HepG2 (cell line): Measurements from ENCODE around the gene NCKAP1. TPM values are rescaled to one million over a fixed set of nuclear protein-coding genes. Genes with fewer than 3 reads are reported as not detected.

Experiments used
- CBFB ChIP-seq: sonication (generic); formaldehyde crosslinking; IDR thresholded peaks from 2 replicates; pipeline ENCODE4 v1.4.0; 2020; ENCODE audit warnings: missing genetic modification reagents
- CREM ChIP-seq, 2 experiments: sonication (generic) in 1 of 2; formaldehyde crosslinking in 1 of 2; IDR thresholded peaks; 2 replicates each; pipeline versions ENCODE4 v1.4.0 to v1.6.1; 2016 to 2020; ENCODE audit warnings: antibody characterized with exemption in 1 of 2, mild to moderate bottlenecking in 1 of 2, missing genetic modification reagents in 1 of 2
- ESRRA ChIP-seq: sonication (generic); formaldehyde crosslinking; IDR thresholded peaks from 2 replicates; pipeline ENCODE4 v1.5.1; 2020; ENCODE audit warnings: mild to moderate bottlenecking, low read depth, missing genetic modification reagents
- FOXM1 ChIP-seq: sonication (generic); formaldehyde crosslinking; IDR thresholded peaks from 2 replicates; pipeline ENCODE4 v1.5.0; 2020; ENCODE audit warnings: missing genetic modification reagents
- HMGA1 ChIP-seq: sonication (generic); formaldehyde crosslinking; conservative IDR thresholded peaks from 2 replicates; pipeline ENCODE4 v1.4.0; 2020; ENCODE audit warnings: missing genetic modification reagents
- MTA1 ChIP-seq: sonication (generic); formaldehyde crosslinking; IDR thresholded peaks from 2 replicates; pipeline ENCODE4 v1.4.0; 2020; ENCODE audit warnings: missing genetic modification reagents, mild to moderate bottlenecking, borderline replicate concordance
- NCOR1 ChIP-seq: fragments of 200-600 bp; sonication (generic); IDR thresholded peaks from 2 replicates; pipeline ENCODE4 v1.7.0; 2017; ENCODE audit warnings: antibody characterized with exemption, low read length, borderline replicate concordance
- TBP ChIP-seq: sonication (generic); formaldehyde crosslinking; IDR thresholded peaks from 2 replicates; pipeline ENCODE4 v1.5.0; 2020; ENCODE audit warnings: missing genetic modification reagents
- YY1 ChIP-seq: IDR thresholded peaks from 2 replicates; pipeline ENCODE4 v1.6.1; 2011; ENCODE audit warnings: low read length, low read depth, moderate library complexity, mild to moderate bottlenecking; ENCODE audit not compliant: insufficient read depth, insufficient replicate concordance
- ZBTB8A ChIP-seq: sonication (generic); formaldehyde crosslinking; IDR thresholded peaks from 2 replicates; pipeline ENCODE4 v1.4.0; 2020; ENCODE audit warnings: mild to moderate bottlenecking, low read depth, missing genetic modification reagents, borderline replicate concordance
- ZNF17 ChIP-seq: sonication (generic); formaldehyde crosslinking; IDR thresholded peaks from 2 replicates; pipeline ENCODE4 v1.5.0; 2020; ENCODE audit warnings: mild to moderate bottlenecking, missing genetic modification reagents
- ZNF317 ChIP-seq: sonication (generic); formaldehyde crosslinking; IDR thresholded peaks from 2 replicates; pipeline ENCODE4 v1.5.0; 2020; ENCODE audit warnings: mild to moderate bottlenecking, missing genetic modification reagents
- ZNF7 ChIP-seq: IDR thresholded peaks from 2 replicates; pipeline ENCODE4 v1.6.1; 2016; ENCODE audit warnings: missing biosample characterization, missing genetic modification reagents
- polyA plus RNA-seq, 8 experiments: library from polyadenylated mRNA; depleted of rRNA in 3 of 8; stranded (reverse) in 7 of 8; unstranded in 1 of 8; fragments of >200 nt; fragmentation: Illumina TruSeq in 4 of 8; extraction: Trizol in 4 of 8; gene quantifications; 2 replicates each; pipeline versions ENCODE4 v1.2.1 to v1.2.3, GENCODE V29; 2011 to 2016; ENCODE audit warnings: low read depth in 4 of 8, missing spikeins in 1 of 8, mixed read lengths in 1 of 8; ENCODE audit not compliant: insufficient read depth in 1 of 8
- total RNA-seq, 5 experiments: library from RNA; depleted of rRNA; stranded (reverse); fragments of >200 nt; fragmentation: Illumina TruSeq; extraction: Trizol; gene quantifications; 2 replicates each; pipeline ENCODE4 v1.2.3, GENCODE V29; 2016; ENCODE audit warnings: low read depth in 1 of 5
- TF ChIP-seq, protein P1 (sequence below): sonication (generic); formaldehyde crosslinking; conservative IDR thresholded peaks from 2 replicates; pipeline ENCODE4 v1.8.0; 2022; ENCODE audit warnings: missing genetic modification reagents
- TF ChIP-seq, protein P2 (sequence below): sonication (generic); formaldehyde crosslinking; IDR thresholded peaks from 2 replicates; pipeline ENCODE4; 2020; ENCODE audit warnings: missing genetic modification reagents, mild to moderate bottlenecking, borderline replicate concordance
- TF ChIP-seq, protein P3 (sequence below): sonication (generic); formaldehyde crosslinking; IDR thresholded peaks from 2 replicates; pipeline ENCODE4 v1.4.0; 2020; ENCODE audit warnings: missing genetic modification reagents; ENCODE audit errors: not compliant biosample characterization
- TF ChIP-seq, protein P4 (sequence below): sonication (generic); formaldehyde crosslinking; IDR thresholded peaks from 2 replicates; pipeline ENCODE4 v1.4.0; 2020; ENCODE audit warnings: missing genetic modification reagents, mild to moderate bottlenecking, borderline replicate concordance
- TF ChIP-seq, protein P5 (sequence below): sonication (generic); formaldehyde crosslinking; IDR thresholded peaks from 2 replicates; pipeline ENCODE4 v1.9.0; 2021; ENCODE audit warnings: missing genetic modification reagents, borderline replicate concordance

NCKAP1 gene
- total and polyA plus RNA-seq, 2 of the 13 experiments (the other 11 are each of a cell fraction or from before 2014, with no cell fraction given), result 72.1 to 96.3 TPM

DNA sequence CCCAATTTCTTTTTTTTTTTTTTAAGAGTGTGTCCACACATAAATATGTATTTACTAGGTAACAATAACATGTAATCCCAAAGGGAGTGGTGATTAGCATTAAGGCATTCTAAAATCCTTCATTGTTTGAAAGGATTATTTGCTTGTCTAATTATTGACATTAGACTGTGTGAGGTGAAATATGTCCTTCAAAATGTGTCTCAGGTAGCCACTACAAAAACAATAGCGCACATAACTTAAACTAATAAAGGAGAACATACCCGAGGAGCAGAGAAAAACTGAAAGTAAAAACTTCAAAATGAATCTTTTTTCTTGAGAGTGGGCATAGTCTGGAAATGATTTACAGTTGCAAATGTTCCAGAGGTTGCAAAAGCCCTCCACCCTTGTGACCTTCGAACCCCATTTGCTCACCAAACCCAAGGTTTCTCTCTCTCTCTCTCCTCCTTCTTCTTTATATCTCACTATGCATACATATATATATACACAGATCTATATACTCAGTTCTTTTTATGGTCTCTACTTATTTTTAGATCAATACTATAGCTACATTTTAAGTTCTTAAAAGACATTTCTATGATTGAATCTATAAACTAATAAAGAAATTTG is 147.4 kb downstream of the NCKAP1 start (continued):
- TF ChIP-seq TBP (CRISPR knock-in tag) (no peak), FOXM1 (no peak), ZNF7 (CRISPR knock-in tag) (no peak), YY1 (peak; percentile 25), MTA1 (CRISPR knock-in tag) (no peak), ZBTB8A (CRISPR knock-in tag) (no peak), HMGA1 (CRISPR knock-in tag) (no peak), ESRRA (CRISPR knock-in tag) (no peak), CREM (IDR thresholded peaks at IDR 0.05) (peak; percentile 54; the same call in 1 of the 2 replicates), CREM (CRISPR knock-in tag; IDR thresholded peaks at IDR 0.05) (no peak), ZNF17 (CRISPR knock-in tag) (no peak), NCOR1 (peak; percentile 98), ZNF317 (no peak), CBFB (CRISPR knock-in tag) (no peak)
- TF ChIP-seq, protein P1, sequence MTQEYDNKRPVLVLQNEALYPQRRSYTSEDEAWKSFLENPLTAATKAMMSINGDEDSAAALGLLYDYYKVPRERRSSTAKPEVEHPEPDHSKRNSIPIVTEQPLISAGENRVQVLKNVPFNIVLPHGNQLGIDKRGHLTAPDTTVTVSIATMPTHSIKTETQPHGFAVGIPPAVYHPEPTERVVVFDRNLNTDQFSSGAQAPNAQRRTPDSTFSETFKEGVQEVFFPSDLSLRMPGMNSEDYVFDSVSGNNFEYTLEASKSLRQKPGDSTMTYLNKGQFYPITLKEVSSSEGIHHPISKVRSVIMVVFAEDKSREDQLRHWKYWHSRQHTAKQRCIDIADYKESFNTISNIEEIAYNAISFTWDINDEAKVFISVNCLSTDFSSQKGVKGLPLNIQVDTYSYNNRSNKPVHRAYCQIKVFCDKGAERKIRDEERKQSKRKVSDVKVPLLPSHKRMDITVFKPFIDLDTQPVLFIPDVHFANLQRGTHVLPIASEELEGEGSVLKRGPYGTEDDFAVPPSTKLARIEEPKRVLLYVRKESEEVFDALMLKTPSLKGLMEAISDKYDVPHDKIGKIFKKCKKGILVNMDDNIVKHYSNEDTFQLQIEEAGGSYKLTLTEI (CRISPR knock-in tag), result no peak
- TF ChIP-seq, protein P2, sequence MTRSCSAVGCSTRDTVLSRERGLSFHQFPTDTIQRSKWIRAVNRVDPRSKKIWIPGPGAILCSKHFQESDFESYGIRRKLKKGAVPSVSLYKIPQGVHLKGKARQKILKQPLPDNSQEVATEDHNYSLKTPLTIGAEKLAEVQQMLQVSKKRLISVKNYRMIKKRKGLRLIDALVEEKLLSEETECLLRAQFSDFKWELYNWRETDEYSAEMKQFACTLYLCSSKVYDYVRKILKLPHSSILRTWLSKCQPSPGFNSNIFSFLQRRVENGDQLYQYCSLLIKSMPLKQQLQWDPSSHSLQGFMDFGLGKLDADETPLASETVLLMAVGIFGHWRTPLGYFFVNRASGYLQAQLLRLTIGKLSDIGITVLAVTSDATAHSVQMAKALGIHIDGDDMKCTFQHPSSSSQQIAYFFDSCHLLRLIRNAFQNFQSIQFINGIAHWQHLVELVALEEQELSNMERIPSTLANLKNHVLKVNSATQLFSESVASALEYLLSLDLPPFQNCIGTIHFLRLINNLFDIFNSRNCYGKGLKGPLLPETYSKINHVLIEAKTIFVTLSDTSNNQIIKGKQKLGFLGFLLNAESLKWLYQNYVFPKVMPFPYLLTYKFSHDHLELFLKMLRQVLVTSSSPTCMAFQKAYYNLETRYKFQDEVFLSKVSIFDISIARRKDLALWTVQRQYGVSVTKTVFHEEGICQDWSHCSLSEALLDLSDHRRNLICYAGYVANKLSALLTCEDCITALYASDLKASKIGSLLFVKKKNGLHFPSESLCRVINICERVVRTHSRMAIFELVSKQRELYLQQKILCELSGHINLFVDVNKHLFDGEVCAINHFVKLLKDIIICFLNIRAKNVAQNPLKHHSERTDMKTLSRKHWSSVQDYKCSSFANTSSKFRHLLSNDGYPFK (CRISPR knock-in tag), result no peak
- TF ChIP-seq, protein P3, sequence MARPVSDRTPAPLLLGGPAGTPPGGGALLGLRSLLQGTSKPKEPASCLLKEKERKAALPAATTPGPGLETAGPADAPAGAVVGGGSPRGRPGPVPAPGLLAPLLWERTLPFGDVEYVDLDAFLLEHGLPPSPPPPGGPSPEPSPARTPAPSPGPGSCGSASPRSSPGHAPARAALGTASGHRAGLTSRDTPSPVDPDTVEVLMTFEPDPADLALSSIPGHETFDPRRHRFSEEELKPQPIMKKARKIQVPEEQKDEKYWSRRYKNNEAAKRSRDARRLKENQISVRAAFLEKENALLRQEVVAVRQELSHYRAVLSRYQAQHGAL (CRISPR knock-in tag), result no peak
- TF ChIP-seq, protein P4, sequence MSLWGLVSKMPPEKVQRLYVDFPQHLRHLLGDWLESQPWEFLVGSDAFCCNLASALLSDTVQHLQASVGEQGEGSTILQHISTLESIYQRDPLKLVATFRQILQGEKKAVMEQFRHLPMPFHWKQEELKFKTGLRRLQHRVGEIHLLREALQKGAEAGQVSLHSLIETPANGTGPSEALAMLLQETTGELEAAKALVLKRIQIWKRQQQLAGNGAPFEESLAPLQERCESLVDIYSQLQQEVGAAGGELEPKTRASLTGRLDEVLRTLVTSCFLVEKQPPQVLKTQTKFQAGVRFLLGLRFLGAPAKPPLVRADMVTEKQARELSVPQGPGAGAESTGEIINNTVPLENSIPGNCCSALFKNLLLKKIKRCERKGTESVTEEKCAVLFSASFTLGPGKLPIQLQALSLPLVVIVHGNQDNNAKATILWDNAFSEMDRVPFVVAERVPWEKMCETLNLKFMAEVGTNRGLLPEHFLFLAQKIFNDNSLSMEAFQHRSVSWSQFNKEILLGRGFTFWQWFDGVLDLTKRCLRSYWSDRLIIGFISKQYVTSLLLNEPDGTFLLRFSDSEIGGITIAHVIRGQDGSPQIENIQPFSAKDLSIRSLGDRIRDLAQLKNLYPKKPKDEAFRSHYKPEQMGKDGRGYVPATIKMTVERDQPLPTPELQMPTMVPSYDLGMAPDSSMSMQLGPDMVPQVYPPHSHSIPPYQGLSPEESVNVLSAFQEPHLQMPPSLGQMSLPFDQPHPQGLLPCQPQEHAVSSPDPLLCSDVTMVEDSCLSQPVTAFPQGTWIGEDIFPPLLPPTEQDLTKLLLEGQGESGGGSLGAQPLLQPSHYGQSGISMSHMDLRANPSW (CRISPR knock-in tag), result no peak
- TF ChIP-seq, protein P5, sequence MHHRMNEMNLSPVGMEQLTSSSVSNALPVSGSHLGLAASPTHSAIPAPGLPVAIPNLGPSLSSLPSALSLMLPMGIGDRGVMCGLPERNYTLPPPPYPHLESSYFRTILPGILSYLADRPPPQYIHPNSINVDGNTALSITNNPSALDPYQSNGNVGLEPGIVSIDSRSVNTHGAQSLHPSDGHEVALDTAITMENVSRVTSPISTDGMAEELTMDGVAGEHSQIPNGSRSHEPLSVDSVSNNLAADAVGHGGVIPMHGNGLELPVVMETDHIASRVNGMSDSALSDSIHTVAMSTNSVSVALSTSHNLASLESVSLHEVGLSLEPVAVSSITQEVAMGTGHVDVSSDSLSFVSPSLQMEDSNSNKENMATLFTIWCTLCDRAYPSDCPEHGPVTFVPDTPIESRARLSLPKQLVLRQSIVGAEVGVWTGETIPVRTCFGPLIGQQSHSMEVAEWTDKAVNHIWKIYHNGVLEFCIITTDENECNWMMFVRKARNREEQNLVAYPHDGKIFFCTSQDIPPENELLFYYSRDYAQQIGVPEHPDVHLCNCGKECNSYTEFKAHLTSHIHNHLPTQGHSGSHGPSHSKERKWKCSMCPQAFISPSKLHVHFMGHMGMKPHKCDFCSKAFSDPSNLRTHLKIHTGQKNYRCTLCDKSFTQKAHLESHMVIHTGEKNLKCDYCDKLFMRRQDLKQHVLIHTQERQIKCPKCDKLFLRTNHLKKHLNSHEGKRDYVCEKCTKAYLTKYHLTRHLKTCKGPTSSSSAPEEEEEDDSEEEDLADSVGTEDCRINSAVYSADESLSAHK (CRISPR knock-in tag), result no peak
